GM19395 (cell line): Measurements from ENCODE around the gene ROBO3.

Experiments
- ATAC-seq: cut with Tn5 transposase; IDR thresholded peaks from one replicate; pipeline ENCODE4 v1.9.1; 2021; ENCODE audit warnings: mild to moderate bottlenecking, moderate library complexity; ENCODE audit not compliant: unreplicated experiment

ROBO3 gene

DNA sequence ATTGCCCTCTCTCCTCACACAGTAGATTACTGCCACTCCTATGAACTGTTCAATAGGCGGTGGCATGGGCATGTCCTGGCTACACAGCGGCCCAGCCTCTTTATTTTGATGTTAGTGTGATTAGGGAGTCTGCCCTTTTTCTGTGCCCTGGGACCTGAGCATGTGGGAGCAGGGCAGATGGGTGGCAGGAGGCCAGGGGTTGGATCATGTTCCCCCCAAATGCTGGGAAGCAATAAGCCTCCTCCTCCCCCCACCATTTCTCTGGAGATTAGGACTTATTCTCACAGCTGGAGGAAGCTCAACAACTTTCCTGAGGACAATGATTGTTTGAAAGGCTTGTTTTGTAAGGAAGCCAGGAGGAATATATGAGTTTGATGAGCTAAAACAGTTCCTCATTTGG lies 54.7 kb downstream of the ROBO3 start:
- ATAC-seq = no peak

DNA sequence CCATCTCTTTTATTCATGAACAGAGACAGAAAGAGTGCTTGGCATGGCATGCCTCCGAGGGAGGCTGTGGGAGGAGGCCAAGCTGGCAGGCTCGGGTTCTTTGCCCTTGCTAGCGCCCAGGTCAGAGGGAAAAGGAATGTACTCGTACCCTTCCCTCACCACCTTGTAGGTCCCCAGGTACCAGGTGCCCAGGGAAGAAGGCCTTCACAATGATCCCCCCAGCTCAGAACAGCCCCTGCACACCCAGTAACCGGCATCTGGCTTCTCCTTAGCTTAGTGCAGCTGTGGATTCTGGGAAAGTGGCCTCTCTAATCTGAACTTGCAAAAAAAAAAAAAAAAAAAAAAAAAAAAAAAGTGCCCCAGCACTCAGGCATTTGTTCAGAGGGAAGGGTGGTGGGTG lies 55.1 kb downstream of the ROBO3 start:
- ATAC-seq = no peak

DNA sequence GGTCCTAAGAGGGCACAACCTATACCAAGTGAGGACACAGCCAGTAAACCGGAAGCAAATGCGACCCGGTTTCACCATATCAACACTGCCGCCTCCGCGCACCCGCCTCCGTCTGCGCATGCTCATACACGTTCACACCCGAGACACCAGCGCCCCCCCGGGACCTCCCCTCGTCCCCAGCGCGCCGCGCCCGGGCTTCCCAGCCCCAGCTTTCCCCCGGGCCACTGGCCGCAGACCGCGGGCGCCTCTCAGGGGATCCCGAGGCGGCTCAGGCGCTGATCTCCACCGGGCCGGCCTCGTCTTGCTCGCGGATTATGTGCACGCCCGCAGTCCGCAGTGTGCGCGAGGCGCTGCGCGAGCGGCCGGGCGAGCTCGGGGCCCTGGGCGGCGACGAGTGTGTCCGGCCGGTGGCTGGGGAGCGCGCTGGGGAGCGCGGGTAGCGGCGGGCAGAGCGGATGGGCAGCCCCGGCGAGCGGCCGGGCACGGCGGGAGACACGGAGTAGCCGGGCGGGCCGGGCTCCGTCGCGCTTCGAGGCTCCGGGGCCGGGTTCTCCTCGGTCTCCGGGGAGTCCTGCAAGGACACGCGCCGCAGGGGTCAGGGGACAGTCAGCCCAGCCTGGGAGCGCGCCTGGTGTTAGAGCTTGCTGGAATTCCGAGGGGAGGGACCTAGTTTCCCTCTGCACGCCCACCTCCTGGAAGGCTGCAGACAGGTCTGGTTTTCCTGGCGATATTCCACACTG lies 55.8 kb downstream of the ROBO3 start:
- ATAC-seq = peak; percentile 90

DNA sequence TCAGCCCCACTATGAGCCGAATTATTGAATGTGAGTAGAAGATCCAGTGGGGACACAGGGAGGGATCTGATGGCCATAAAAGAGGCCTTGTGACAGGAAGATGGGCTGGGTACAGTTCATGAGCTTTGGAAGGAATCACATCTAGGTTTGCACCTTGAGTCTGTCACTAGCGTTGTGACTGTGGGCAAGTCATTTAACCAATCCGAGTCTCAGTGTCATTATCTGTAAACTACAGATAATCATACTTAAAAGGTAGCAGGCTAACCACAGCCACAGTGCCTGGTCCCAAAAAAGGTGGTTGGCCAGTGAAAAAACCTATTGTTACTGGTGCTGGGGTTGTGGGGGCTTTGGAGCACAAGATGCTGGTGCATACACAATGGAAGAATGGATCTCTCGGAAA lies 57.6 kb downstream of the ROBO3 start:
- no peak for ATAC-seq

DNA sequence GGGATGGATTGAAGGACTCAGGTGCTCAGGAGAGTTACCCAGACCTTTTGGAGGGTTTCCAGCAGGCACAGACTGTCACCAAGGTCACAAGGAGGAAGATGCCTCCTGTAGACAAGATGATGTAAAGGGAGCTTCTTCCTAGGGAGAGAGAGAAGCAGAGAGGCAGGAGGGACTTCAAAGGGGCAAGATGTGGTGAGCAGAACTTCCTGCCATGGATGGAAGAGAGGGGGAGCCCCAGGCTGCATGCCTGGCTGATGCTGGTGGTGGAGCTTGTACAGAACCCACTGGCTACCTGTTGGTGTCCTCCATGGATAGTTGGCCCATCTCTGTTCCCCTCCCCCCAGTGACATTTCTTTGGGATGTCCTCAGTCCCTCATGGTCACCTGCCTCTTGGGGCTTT lies 58.1 kb downstream of the ROBO3 start:
- ATAC-seq = no peak

DNA sequence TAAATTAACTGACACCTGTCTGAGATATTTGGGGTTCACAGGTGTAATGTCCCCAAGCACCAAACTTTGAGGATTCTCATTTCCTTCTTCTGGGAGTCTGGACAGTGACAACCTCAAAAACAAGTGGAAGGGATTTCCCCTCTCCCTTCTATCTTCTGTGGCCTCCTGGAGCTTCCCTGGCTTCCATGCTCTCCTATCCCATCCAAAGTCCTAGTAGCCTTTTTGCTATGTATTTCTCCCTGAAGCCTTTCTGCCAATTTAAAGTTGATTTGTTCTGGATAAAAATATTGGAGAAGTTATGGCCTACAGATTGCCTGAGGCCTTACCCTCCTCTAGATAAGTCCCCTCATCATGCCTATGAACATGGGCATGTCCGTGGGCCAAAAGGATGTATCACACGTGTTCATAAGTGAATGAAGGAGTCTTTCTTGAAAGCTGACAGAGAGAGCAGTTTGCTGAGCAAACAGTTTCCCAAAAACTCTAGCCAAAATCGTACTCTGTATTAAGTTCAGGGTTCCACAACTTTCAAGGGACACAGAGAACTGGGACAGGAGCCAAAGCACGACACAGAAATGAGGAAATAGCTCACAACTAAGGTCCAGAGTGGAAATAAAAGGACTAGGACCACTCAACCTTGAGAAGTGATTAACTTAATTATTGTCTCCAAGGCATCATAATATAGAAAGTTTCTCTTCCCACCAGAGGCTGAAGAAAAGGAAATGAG lies 63.9 kb downstream of the ROBO3 start:
- ATAC-seq = no peak

DNA sequence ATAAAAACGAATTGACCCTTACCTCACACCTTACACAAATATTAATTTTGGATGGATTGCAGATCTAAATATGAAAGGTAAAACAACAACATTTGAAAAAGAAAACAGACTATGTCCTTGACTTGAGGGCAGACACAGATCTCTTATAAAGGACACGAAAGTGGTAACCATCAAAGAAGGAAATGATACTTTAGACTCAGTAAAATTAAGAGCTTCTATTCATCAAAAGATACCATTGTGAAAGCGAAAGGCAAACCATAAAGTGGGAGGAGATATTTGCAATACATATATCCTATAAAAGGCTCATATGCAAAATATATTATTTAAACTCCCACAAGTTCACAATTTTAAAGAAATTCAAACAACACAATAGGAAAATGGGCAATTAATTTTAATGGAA lies 65.6 kb downstream of the ROBO3 start:
- peak; percentile 96 for ATAC-seq
